Activated CD4-positive, alpha-beta T cell treated with anti-CD3 and anti-CD28 coated beads for 48 hours (primary cell): Measurements from ENCODE around the gene ZMYM3.

ENCODE experiments used
- DNase-seq: peaks from one replicate; pipeline ENCODE4 v3.0.0-alpha.2; 2020

The ZMYM3 gene

DNA sequence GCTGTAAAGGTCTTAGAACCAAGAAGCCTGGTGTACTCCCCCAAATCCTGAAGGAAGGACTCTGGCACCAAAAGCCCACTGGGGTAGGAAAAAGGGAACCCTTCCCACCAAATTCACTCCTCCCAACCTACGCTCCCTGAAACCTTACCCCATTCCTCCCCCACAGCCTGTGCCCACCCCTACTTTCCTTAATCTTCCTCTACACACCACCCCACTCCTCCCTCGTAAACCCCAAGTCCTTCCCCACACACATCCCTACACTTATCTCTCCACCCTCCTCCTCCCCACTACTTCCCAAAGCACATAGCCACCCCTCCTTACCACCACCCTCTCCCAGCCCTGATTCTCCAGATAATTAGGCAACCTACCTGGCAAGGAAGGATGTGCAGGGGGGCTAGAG is 1.7 kb downstream of the ZMYM3 start:
- no peak for DNase-seq

DNA sequence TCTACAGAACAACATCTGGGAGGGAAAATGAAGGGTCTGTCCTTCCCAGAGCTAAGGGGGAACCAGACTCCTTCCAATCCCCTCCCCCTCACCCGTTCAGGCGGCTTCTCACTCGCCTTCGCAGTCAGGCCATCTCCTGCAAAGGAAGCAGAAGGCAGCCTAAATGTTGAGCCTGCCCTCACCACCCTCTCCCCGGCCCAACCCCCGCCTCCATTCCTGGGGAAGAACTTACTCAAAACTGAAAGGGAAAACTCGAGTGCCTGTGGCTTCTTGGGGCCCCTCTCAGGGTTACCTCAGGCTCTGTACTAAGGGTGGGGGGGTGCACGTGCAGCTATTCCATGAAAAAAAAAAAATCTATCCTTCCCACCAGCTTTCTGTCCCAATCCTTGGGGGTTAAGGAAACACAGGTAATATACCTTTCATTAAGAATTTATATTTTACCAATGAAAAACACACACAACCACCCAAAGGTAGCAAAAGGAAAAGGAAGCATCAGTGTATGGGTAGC is 2.4 kb downstream of the ZMYM3 start:
- DNase-seq = peak; percentile 50

DNA sequence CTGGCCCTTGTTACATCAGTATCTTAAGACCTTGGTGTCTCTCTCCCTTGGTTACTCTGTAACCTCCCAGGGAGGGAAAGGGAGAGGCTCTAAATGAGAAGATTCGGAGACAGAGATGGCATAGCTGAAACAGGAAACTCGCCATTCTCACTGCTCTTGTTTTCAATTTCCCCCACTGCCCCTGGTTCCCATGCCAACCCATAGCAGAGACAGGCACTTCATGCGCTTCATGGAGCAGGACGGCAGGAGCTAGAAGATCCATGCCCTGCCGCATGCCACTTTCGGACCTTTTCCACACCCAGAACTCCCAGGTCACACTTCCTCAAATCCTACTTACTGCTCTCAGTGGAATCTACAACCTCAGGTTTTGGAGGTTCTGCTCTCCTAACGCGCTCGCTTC is 3.1 kb downstream of the ZMYM3 start:
- DNase-seq = no peak

DNA sequence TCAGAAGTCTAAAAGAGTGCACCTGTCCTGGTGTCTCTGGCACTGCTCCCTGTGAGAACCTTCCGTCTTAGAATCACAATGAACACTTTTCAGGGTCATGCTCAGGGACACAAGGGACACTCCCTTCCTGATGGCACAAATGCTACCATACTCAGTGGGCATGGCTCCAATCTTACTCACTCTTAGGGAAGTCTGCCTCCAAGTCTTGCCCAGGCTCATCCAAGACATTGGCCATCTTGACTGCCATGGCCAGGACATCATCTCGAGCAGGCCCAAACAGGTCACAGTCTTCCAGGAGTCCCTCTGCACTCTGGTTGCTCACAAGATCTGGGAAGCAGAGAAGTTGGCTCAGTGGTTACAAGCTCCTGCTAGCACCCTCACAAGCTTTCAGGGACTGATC is 8.8 kb downstream of the ZMYM3 start:
- no peak for DNase-seq

DNA sequence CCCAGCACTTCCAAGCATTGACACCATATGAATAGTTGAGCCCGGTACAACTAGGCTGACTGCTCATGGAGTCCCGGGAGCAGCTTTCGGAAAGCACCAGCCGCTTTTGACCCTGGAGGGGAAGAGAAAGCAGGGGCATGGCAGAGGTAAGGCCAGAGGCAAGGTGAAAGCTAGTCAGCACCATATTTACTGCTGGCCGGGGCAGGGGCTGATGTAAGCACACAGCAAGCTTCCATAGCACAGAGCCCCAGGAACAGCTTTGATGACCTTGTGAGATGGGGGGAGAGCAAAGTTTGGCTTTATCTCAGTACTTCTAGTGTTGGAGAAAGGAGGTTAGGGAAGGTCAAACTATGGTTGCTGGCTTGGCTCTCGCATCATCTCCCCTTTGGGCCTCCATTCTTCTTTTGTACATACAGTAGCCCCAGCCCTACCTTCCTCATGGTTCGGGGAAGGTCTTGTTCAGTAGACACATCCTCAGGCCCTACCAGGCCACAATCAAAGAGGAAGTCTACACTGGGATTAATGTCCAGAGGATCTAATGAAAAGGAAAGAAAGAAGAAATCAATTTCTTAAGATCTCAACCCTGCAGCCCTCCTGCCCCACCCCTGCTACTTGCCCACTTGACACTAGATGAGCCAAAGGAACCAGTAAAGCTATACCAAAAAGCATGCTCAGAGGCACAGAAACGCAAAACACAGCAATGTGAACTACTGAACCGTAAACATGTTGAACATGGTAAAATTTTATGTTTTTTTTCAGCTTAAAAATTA is 9.4 kb downstream of the ZMYM3 start:
- DNase-seq = no peak

DNA sequence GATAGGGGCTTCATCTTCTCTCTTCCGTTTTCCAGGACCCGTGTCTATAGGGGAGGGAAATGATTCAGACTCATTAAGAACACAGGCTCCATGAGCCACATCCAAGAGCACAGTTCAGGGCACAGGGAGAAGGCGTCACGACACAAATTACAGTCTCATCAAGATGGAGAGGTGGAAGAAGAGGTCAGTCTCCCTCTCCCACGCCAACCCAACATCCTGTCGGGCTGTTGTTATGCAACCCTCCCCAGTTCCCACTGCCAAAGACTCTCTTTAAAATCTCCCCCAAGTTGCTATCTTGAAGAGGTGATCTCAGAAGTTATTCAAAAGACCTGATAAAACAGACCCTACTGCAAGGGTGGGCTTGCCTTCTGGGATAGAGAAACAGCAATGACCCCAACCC is 12.6 kb downstream of the ZMYM3 start:
- DNase-seq = no peak

DNA sequence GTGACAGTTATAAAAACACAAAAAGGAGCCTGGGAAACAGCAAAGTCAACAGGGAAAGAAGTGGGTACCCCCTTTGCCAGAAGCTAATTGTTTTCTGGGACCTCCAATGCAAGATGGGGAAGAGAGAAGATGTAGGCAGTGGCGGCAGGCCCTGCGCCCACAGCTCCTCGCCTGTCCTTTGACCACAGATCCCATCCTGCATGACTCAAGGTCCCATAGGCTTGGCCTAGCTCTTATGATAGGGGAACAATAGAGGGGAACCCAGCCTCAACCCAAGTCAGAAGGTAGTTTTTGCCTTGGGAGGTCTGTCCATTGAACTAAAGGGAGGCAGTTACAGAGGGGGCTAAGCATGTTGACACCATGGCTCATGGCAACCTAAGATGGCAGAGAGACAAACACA is 14.2 kb downstream of the ZMYM3 start:
- no peak for DNase-seq

DNA sequence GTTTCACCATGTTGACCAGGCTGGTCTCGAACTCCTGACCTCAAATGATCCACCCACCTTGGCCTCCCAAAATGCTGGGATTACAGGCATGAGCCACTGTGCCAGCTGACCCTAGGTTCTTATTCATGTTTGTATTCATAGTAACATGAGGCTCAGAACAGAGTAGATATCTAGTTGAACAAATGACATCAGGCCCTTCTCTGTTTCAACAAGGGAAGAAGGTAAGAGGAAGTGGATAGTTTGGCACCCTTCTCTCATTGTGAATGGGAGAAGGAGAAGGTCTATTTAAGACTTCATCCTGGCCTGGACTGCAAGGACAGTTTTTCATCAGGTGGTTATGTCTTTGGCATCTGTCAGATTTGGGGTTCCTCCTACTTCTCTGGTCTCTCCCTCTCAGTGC is 17.1 kb downstream of the ZMYM3 start:
- no peak for DNase-seq

DNA sequence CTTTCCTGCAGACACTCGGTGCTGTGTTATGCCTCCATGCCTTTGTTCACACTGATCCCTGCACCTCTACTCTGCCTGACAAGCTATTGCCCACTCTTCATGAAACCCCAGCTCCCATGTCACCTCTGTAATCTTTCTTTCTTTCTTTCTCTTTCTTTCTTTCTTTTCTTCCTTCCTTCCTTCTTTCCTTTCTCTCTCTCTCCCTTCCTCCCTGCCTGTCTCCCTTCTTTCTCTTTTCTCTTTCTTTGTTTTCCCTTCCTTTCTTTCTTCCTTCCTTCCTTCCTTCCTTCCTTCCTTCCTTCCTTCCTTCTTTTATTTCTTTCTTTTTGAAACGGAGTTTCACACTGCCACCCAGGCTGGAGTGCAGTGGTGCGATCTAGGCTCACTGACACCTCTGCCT is 18.5 kb downstream of the ZMYM3 start:
- DNase-seq = no peak

DNA sequence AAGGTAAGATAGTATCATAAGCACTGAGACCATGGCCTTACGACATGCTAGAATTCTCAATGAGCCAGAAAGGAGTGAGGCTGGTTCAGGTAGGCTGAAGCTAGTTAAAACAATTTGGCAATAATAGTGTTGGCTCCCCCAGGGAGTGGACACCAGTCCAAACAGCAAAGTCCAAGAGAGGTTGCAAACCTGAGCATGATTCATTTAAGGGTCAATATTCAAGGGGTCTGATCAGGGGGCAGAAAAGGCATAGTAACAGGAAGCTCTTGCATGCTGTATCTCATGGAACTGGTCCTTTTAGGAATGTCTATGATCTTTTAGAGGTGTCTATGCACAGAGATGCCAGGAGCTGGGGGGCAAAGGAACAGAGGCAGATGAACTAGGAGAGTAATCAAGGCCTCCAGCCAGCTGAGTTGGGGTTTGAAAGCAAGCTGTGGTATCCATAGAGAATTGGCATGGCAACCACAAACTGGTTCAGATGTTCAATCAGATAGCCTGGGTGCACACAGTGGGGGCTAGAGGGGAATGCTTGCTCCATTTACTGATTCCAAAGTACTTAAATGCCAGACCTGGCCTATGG is 25.8 kb downstream of the ZMYM3 start:
- DNase-seq = no peak

DNA sequence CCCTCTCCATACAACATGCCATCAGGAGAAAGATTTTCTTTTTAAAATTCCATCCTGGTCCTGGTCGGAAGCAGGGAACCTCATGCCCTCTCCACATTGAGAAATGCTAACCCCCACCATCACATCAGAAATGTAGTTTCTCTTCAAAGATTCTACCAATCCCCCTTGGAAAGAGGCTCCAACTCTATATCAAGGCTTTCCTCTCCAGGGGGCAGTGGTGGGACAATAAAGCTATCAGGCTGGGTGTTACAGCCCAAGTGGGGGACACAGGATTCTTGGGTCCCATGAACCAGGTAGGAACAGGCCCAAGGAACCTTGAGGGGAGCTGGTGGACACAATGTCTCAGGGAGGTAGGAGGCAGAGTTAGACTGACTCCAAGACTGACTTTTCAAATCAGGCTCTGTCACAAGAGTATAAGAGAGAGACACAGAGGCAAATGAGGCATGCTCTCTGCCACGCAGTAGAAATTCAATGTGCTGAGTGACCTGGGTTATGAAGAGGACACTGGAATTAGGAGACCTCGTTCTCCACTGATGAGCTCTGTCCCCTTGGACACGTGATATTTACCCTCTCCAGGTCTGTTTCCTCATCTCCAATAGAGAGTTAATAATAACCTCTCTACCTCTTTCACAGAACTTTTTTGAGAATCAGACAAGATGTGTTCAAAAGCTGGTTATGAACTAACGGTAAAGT is 26.4 kb downstream of the ZMYM3 start:
- no peak for DNase-seq

DNA sequence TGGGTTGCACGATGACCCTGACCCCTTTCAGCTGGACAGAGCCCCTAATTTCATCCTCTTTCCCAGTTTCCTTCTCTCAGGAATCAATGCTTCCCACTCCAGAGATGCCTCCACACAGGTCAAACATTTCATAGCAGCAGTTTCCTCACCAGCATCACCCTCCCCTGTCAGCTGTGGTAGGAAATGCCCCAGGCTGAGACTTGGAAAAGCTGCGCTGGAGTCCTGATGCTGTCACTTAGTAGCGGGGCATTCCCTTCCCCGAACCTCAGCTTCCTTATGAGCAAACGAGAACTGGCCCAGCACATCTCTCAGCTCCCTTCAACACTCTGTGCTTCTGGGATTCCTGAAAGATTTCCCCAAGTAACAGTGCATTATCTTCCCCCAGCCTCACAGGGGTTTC is 28.3 kb downstream of the ZMYM3 start:
- DNase-seq = no peak

DNA sequence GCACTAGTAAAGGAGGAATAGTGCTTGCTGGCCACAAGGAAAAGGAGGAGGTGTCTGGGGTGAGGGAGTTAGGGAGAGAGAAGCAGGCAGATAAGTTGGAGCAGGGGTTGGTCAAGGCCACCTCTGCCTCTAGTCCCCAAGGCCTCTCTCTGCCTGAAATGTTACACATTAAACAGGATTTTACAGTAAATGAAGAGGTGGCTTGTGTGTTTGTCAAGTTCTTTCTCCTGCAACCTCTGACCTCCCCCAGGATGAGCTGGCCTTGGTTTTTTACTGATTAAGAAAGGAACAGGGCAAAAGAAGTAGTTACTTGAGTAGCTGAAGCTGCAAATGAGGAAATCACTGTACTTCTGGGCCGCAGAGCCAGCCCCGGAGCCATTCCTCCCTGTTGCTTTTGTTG is 28.9 kb downstream of the ZMYM3 start:
- no peak for DNase-seq

DNA sequence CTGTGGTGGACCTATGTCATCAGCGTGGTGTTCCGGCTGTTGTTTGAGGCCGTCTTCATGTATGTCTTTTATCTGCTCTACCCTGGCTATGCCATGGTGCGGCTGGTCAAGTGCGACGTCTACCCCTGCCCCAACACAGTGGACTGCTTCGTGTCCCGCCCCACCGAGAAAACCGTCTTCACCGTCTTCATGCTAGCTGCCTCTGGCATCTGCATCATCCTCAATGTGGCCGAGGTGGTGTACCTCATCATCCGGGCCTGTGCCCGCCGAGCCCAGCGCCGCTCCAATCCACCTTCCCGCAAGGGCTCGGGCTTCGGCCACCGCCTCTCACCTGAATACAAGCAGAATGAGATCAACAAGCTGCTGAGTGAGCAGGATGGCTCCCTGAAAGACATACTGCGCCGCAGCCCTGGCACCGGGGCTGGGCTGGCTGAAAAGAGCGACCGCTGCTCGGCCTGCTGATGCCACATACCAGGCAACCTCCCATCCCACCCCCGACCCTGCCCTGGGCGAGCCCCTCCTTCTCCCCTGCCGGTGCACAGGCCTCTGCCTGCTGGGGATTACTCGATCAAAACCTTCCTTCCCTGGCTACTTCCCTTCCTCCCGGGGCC is 29.7 kb downstream of the ZMYM3 start:
- no peak for DNase-seq

DNA sequence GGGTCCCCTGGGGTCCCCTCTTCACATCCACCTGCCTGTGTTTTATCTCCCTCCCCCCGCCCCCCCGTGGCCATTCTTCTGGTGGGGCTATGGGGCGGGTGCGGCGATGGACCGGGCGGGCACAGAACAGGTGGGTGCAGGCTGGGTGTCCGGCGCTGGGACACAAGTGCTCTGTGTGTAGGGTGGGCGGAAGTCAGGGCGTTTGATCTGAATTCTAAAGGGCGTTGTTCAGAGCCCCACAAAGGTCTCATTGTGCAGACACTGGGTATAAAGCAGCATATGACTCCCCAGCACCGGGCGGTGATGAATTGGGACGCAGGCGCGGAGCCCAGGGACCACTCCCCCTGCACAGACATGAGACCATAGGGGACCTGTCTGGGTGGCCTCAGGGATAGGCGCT is 31.0 kb downstream of the ZMYM3 start, which contains the start of gene GJB1:
GJB1 (plus strand) TSS at position 296 of the 400 bp plus-strand sequence. CDS start 484 bp downstream, outside the sequence.
- DNase-seq = no peak

DNA sequence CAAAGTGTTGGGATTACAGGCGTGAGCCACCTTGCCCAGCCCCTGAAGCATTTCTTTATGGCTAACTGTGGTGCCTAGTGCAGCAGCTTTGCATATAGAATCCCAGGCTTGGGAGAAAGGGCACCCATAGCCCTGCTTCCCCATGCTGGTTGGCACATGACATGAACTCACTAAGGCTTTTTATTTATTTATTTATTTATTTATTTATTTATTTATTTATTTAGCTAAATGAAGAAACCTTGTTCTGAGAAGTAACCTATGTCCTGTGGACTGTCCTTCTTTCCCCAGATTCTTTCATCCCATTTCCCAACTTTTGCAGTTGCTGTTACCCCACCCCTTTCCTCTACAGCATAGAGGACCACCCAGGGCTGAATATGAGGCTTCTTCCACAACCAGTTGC is 32.8 kb downstream of the ZMYM3 start:
- DNase-seq = no peak

DNA sequence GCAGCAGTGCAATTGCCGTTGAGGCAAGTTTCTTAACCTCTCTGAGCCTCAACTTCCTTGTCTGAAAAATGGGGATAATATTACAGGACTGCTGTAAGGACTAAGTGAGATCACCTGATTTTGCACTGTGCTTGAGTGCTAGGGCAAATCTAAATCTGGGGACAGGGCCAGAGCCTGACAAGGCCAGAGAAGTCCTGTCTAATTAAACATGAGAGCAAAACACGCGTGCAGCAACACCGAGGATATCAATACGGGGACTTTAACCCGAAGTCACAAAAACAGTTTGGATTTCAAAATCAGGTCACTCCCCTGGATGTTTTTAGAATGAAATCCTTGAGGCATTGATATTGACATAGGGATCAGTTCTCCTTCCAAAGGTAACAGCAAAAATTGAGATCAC is 36.6 kb downstream of the ZMYM3 start:
- DNase-seq = no peak

DNA sequence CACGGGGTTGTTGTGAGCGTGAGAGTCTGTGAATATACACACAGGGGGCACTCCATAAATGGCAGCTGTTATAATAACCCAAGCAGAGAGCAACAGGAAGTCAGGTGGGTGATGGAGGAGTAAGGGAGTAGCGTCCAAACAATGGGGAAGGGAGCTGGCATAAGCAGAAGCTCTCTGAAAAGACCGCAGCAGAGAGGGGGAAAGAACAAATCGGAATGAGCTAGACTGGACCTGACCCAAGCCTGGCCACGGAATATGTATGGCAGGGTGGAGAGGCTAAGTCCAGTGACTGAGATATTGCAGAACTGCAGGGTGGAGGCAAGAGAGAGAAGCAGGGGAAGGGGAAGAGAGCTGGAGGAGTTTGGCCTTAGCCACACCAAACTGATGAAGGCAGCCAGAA is 37.5 kb downstream of the ZMYM3 start:
- no peak for DNase-seq

DNA sequence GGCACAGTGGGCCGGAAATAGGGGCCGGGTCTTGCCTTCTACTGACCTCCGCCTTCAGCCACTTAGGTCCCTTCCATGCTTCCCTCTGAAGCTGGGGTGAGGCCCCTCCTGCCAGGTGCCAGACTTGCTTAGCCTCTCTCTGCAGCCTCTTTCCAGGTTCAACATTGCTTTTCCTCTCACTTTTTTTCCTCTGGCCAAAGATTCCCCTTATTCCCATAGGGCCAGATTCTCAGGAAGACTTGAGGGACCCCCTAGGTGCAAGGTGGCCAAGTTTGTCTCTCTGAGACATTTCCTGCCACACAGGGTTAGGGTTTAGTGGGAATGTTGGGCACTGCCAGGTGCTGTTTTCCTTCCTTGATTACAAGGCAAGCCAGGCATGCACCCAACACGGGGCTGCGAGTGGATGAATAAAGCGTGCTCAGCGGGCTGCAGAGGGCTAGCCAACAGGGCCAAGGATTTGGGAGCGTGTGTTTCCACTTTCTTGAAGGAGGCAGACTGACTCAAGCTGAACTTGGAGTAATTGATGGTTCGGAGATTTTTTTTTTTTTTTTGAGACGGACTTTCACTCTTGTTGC is 38.5 kb downstream of the ZMYM3 start:
- DNase-seq = no peak

DNA sequence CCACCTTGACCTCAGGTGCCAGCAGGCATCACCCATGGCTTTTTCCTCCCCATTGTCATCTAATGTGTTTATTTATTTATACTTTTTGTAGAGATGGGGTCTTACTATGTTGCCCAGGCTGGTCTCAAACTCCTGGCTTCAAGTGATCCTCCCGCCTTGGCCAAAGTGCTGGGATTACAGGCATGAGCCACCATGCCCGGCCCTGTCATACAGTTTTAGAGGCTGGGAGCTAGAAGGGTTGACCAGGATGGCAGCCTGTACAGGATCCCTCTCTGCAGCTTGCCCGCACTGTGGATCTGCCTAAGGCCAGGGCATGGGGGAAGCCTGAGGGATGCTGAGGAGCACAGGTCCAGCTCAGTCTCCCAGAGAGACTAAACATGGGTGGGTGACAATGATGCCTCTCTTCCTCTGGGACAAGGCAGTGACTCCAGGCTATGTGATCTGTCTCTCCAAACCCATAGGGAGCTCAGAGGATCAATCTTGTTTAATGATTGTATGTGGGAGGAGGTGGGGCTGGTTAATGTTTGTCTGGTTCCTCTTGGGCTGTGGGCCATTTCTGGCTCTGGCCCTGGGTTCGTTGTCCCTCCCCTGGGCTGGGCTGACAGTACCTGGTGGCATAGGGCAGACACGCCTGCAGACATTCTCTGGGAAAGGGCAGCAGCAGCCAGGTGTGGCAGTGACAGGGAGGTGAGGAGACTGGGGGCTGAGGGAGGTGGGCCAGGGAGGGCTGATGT is 39.2 kb downstream of the ZMYM3 start:
- no peak for DNase-seq

DNA sequence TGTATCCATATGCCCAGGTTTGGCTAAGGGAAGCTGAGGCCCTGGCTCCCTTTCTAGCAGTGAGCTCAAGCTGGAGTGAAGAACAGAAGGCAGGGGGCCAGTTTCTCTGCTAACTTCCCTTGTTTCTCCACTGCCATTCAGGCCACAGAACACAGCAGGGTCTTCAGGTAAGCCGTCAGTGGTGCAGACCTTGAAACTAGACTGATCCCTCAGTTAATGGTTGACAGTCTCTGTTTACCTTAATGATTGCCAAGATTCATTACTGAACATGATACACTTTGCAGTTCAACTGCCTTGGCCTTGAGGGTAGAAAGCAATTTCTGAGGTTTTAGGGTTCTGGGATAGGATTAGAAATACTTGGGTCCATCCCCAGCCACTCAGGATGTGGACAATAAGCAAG is 39.8 kb downstream of the ZMYM3 start:
- no peak for DNase-seq

DNA sequence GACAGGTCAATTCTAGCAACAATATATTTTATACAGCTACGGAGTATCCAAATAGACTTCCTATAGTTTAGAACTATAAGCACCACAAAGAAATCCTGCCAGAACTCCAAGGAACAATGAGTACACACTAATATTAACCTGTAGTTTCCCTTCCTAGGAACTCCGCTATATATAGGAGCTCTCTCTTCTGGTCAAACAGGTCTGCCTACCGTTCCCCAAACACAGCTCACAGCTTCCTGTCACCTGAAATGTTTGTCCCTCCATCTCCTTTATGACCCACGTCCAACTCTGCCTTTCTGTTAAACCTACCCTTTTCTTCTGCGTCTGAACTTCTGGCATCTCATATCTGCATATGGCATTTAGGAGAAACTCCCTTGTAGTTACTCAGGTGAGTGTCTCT is 41.4 kb downstream of the ZMYM3 start:
- no peak for DNase-seq

DNA sequence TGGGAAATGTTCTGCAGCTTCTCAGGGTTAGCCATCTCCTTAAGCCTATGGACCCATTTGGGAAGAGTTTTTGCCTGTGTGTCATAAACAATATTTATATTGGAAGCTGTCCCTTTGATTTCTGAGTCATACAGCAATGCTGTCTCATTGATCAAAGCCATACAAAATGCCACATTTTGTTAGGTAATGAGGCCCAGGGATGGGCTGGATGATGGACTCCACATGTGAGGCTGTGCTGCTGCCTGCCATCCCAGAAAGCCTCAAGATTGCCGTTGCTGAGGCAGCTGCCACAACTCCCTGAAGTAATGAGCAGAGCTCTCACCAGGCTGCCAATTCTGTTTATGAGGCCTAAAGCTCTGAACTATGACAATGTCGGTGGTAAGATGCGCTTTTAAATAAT is 43.1 kb downstream of the ZMYM3 start:
- no peak for DNase-seq
